NCI-H446 (cell line): Measurements from ENCODE around the gene IL23R.

Source experiments
- DNase-seq, 2 experiments: peaks; one replicate each; lab custom pipeline; 2025; lab: John Stamatoyannopoulos, UW

The IL23R gene

DNA sequence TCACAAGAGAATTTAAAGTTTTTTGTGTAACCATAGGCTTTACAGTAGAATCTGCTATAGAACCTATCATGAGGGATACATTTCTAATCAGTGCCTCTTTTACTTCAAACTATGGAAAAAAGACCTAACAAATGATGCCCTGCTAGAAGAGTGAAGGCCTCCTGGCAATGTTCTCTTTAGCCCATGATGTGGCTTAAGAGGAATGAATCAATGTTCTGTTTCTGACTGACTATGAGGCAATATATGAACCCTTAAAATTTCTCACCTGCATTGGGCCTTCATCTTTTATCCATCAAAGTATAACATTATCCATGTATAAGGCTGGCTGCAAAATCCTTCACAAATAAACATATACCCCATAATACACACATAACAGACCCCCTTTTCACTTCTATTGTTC, 75.8 kb downstream of the IL23R start:
- DNase-seq: no peak

DNA sequence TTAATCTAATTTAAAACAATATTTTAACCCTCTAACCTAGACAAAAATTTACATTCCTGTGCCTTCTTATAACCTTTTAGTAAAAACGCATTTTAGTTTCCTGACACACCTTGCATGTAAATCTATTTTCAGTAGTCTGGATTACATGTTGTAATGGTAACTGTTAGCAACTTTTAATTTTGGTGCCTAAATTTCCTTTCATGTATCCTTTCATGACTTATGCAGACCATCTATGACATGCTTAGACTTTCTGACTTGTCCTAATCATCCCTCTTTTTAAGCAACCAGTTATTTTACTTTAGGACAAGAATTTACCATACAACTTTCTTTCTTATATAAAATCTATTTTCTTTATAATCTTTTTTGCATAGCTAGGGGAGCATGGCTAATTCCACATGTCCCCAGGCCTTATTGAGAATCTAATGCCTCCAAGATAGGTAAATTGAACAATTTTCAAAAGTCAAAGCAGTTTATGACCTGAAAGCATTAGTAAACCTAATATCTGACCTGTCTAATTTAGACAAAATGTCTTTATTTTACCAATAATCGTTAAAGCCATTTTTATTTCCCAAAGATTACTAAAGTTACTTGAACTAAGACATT, 83.9 kb downstream of the IL23R start:
- DNase-seq: no peak

DNA sequence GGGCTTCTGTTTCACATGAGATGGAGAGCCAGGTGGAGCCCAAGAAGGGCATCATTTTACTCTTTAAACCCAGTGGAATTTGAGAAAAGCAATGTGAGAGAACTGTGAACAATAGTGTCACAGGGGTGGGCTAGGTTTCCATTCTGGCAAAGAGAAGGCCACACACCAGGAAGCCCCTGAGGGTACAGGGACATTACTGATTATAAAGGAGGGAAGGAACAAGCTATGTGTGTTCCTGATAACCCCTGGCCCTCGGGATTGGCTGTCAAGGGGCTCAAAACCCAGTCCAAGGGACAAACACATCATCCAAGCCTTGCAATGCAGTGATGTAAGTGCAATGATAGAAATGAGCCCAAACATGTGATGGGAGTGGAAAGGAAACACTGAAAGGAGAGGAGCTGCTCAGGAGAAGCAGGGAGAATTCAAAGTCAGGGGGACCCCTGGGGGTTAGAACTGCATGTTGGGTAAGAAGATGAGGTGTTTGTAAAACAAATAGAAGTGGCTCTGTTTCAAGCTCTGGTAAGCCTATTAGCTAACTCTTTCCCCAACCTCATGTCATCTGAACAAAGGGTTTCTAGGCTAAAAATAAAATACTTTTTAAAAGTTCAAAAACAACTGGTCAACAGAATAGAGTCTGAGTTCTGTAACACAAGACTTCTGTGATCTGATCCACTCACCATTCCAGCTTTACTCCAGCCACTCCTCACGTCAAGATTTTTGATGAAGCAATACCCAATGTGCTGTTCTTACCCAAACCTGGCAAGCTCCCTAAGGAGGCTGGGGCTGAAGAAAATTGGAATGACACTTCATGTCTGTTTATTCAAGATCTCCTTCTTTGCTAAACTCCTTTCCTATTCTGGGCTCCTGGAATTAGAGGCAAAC, 90.3 kb downstream of the IL23R start:
- DNase-seq: no peak

DNA sequence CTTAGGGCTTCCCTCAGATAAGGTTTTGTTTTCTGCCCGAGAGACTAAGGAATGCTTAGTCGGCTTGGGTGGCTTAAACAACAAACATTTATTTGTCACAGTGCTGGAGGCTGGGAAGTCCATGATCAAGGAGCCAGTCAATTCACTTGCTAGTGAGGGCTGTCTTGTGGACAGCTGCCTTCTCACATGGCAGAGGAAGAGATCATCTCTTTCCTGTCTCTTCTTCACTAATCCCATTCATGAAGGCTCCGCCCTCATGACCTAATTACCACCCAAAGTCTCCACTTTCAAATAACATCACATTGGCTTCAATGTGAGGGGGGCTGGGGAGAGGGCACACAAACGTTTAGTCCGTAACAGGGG, 90.9 kb downstream of the IL23R start:
- no peak for DNase-seq

DNA sequence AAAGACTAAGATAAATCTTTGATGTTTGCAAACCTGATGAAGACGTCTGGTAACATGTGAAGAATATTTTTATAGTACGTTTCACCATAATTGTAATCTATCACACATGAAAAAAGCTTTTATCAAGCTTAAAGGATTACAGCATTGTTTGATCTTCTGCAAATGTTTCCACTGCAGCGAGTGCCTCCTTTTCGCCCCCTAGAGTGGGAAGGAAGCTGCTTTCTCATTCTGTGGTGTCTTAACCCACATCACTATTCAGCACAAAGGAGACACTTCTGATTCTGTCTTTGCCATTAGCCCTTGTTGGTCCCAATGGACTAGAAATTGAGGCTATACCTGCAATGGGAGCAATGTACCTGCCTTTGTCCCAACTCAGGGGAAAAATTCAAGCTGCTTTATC, 95.4 kb downstream of the IL23R start:
- DNase-seq: no peak

DNA sequence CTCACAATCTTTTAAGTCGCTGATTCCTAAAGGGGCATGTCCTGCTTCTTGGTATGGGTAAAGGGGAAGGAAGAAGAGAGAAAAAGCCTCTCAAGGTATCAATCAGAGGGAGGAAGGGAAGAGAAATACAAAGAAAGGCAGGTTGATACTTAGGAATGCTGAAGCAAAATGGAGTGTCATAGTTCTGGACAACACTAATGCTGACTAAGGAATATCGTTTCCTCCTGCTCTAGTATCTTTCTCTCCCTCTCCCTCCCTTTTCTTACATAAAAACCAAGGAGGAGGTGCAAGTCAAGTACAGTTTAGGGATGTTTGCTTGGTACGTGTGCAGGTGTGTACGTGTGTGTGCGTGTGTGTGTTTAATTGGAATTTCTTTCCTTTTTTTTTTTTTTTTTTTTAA, 96.5 kb downstream of the IL23R start:
- no peak for DNase-seq

DNA sequence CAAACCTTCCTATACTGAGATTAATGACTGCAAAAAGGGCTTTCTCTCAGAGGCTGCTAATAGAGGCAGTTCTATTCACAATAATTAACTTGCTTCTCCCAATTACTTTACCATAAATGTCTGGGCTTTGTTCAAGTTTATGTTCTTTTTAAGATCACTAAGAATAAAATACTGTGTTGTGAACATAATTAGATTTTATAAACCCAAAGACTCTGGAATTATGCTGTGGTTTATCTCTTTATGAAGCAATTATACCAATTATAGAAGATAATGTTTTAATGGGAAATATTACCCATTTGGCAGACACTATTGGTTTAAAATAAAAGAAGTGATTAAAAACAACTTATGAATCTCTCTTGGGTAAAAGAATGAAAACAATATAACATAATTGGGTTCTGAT, 97.9 kb downstream of the IL23R start:
- DNase-seq: no peak

DNA sequence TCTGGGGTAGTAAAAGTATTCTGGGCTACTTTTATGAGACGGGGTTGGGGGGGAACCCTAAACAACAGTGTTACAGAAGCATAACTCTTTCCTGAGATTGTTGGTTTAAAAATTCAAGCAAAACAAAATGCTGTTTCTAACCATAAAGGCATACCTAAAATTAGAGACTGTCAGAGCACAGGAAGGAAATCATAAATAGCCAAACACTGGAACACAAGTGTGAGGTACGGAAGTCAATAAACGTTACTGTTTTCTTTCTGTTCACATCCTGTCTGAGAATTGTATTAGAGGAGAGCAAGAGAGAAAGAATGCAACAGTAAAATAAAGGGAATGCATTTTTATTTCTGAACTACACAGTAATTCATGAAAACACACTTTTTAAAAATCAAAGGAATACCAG, 98.6 kb downstream of the IL23R start:
- DNase-seq: no peak

DNA sequence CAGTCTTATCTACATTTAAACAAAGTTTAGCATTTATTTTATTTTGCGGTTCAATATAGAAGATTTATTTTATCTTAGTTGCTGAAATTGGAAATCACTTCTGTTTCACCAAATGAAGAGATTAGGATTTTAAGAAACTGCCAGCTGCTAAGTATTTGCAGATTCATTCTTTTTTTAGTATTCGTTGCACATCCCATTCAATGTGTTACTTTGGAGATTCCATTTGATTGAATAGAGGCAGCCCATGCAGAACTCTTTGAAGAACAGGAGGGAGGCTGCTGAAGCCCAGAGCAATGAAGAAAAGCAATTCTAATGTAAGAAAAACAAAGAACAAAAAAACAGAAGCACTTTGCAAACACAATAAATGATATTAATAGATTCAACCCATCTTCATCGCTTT, 102.8 kb downstream of the IL23R start:
- DNase-seq: no peak

DNA sequence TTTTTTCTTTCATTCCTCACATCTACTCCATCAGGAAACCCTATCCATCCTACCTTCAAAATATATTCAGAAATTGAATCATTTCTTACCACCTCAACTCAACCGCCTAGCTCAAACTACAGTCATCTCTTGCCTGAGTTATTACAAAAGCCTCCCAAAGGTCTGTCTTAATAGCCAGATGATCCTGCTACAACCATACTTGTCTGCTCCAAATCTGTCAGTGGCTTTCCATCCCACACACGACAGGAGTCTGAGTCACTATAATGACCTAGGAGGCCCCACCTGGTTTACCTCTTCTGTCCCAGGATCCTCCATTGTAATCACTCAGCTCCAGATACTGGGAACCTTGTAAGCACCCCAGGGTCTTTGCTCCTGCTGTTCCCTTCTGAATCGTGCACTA, 104.3 kb downstream of the IL23R start:
- DNase-seq: no peak

DNA sequence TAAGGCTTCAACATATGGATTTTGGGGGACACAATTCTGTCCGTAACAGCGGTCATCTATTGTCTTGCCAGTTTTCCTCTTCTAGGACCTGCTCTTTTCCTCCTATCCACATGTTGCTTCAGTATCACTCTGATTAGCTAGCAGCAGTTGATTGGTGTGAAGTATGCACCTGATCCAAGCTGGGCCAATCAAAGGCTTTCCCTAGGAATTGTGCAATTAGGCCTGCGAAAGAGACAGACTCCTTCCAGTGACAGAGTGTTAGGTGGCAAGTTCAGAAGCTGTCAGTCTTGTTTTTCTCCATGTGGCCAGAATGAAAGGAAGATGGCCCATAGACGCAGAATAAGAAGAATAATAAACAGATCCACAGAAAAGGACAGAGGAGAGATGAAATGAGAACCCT, 107.3 kb downstream of the IL23R start:
- no peak for DNase-seq

DNA sequence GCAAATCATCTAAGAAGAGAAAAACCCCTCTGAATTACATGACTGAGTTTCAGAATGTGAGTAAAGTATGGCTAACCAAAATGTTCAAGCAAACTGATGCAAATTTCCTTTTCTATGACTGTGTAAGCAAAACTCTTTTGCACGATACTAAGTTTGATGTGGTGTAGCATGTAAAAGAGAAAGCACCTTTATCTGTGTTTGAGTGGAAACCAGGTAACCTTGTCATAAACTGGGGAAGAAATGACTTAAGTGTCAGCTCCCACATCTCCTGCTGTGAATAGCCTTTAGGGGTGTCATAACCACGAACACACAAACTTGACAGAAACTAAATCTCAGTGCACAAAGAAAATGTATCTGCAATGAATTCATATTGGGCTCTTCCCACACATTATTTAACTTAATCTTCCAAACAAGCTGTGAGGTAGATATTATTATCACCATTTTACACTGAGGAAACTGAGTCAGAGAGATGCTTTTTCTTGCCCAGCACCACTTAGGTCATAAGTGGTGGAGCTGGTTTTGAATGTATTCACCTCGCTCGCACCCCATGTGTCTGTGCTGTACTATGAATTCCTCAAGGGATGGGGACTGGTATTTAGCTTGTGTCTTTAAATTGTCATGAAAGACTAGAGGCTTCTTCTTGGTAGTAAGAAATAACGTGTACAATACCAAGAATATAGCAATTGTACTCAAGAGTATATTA, 108.5 kb downstream of the IL23R start:
- no peak for DNase-seq

DNA sequence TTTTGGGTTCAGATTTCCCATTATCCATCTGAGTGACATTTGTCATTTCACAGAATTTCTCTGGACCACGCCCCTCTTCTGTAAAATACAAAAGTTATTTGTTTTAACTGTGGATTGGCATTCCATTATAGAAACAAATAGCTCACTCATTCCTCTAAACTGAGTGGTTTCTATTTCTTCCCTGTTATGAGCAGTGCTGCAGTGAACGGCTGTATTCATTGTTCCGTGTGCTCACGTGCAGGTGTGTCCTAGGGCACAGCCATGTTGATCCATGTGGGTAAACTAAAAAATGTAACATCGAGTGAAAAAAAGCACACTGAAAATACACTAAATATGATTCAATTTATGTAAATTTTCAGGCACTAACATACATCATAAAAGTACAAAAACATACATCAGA, 114.4 kb downstream of the IL23R start:
- no peak for DNase-seq

DNA sequence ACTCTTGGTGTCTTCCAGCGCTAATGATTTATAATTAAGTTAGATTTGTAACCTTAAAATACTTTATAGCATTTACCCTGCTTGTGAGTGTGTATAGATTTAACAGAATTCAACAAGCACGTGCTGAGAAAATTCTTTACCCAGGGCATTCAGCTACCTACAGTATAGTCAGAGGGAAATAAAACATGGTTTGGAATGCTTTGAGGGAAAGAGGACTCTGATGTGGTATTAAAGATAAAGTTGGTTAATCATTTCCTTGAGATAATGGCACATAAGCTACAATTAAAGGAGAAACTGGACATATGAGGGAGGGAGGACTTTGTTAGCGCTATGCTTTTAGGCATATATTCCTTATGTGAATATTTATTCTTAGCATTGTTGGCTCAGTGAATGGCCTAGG, 115.0 kb downstream of the IL23R start:
- DNase-seq: no peak

DNA sequence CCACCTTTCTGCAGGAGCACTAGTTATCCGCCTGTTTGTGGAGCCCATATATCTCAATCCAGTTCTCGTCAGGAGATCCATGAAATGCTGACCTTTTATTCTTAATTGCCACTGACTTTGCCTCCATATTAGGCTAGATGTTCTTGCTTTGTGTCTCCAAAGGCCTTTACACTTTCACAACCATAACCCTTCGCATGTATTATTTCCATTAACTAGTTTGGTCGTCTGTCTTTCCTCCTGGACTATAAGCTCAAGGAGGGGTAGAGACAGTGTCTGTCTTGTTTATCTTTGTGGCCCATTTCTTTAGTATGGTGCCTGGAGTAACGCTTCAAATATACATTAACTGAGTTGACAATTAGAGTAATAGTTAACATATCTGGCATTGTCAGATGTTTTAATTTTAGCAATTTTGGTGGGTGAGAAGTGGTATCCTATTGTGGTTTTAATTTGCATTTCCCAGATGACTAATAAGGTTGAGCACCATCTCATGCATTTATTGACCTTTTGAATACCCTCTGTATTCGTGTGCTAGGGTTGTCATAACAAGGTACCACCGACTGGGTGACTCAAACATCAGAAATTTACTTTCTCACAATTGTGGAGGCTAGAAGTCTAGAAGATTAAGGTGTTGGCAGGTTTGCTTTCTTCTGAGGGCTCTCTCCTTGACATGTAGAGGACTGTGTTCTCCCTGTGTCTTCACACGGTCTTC, 119.7 kb downstream of the IL23R start:
- DNase-seq: no peak

DNA sequence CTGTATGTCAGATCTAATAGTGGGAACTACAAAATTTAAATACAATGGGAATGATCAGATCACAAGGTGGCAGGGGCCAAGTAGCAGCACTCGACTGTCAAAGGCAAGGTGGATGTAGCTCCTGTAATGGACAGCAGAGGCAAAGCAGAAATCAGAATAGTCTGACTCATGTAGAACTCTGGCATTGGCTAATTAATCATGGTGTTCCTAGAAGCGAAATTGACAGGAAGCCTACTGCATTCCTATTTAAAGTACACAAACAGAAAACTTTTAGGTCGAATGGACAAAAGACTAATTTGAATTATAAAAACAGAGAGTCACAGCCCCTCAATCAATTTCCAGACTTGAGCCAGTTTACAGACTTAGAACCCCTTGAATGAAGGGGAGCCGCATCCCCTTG, 124.0 kb downstream of the IL23R start:
- no peak for DNase-seq

DNA sequence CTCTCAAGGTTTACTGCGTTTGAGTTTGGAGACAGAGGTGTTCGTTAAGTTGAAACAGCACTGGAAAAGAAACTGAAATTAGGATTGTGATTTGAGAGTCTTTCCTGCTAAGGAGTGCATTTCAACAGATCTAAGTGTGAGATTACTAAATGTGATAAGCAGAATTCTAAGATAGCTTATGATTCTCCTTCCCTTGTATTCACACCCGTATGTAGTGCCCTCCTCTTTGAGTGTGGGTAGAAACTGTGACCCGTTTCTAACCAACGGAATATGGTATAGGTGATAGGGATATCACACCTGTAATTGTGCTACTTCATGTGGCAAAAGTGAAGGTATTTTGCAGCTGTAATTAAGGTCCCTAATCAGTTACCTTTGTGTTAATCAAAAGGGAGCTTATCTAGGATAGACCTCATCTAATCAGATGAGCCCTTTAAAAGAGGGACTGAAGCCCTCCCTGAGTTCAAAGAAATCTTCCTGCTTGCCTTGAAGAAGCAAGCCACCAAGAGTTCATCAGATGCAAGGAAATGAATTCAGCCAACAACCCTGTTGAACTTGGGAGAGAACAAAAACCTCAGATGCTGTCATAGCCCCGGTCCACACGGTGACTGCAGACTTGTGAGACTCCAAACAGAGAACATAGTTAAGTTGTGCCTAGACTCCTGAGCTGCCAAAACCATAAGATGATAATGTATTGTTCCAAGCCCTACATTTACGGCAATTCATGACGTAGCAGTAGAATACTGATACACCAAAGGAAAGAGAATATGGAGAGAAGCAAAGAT, 128.8 kb downstream of the IL23R start:
- no peak for DNase-seq

DNA sequence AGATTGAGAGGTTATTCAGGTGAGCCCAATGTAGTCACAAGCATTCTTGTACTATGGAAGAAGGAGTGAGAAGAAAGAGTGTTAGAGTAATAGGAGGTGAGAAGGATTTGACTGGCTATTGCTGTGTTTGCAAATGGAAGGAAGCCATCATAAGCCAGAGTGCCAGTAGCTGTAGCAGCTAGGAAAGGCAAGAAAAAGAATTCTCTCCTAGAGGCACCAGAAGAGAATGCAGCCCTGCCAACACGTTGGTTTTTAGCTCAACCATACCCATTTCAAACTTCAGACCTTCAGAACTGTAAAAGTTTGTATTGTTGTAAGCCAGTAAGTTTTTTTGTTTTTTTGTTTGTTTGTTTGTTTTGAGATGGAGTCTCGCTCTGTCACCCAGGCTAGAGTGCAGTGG, 132.5 kb downstream of the IL23R start:
- no peak for DNase-seq

DNA sequence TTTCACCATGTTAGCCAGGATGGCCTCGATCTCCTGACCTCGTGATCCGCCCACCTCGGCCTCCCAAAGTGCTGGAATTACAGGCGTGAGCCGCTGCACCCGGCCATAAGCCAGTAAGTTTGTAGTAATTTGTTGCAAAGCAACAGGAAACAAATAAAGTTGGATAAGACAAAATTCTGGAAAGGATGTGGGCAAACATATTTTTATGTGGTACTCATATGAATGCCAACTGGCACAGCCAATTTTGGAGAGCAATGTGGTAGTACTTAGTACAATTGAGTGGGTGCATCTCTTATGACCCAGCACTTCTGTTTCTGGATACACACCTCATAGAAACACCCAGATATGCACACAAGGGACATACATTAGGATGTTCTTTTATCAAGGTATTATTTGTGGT, 133.0 kb downstream of the IL23R start:
- no peak for DNase-seq

DNA sequence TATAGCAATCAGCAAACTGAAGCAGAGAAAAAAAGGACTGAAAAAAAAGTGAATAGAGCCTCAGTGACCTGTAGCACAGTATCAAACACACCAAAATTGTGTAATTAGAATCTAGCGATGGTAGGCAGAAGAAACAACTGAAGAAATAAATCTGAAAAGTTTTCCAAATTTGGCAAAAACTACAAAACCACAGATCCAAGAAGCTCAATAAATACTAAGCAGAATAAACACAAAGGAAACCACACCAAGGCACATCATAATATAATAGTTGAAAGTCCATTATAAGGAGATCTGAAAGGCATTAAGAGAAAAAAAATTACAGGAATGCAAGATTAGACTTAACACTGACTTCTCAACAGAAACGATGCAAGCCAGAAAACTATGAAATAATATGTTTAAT, 134.3 kb downstream of the IL23R start:
- DNase-seq: no peak

DNA sequence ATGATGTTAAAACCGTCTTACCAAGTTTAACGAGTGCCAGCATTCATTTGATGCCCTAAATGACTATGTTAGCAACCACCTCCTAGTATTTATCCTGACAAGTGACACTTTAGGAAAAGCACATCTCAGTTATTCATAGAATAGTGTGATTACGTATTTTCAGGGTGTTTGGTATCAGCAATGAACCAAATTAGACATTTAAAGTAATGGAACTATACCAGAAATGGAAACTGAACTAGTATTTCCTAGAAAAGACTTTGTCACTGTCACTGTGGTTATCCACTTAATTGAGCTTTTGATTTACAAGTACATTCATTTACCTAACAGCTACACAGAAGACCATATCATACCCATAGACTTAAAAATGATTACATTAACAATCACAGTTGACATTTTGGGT, 137.8 kb downstream of the IL23R start:
- DNase-seq: no peak

DNA sequence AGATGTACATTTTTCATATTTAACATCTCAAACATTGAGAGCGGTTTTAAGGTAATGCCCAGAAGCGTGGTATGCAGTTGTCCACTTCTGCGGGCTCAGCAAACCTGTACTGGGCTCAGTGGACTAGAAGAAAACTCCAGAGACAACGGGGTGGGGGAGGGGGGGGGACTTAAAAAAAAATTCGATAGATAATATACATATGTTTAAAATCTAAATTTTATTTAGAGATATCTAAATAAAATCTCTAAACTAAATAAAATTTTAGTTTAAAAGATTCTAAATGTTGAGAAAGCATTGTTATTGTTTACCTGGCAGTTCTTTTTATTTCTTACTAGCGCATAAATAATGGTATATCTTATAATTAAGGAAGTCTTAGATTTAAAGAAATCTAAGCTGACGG, 140.3 kb downstream of the IL23R start:
- DNase-seq: no peak
